ENCODE results near the gene GPR108. TPM values are rescaled to one million over a fixed set of nuclear protein-coding genes. Genes with fewer than 3 reads are reported as not detected.
"Not testable (repeated sequence)": the region's sequence is repeated elsewhere in the genome, so short reads cannot be mapped to it uniquely, and the experiment has no call there.

Gene GPR108
- total RNA-seq, 1 donor from 2014 or later = 14.6 TPM

DNA sequence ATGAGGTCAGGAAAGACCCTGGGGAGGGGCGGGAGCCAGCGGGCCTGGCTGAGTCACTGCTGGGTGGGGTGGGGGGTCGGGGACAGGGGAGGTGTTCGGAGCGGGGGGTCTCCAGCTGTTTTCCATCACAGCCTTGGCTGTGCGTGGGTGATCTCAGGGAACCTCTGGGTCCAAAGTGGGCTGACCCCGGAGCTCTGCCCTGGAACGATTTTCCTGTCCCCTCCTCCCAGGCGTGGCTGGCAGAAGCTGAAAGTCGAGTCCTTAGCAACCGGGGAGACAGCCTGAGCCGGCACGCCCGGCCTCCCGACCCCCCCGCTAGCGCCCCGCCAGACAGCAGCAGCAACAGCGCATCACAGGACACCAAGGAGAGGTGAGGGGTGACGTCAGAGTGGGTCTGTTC, 12.7 kb upstream of the GPR108 start:
- Histone ChIP-seq H3K9ac (ENCODE audit: low read depth in 1 of 3, low read length in 3 of 3) (no peak overlapping the region), H3K36me3 (ENCODE audit: control insufficient read depth in 3 of 3, insufficient read depth in 3 of 3, low read length in 3 of 3) (peaks cover 52 to 67% (median 59%) of the 10 kb centered on the region in 3 donors), H3K27ac (ENCODE audit: low read depth, low read length) (peak overlapping the region; percentile 40), H3K4me1 (ENCODE audit: control insufficient read depth in 3 of 3, insufficient read depth in 3 of 3, low read length in 3 of 3) (peaks cover 21 to 34% (median 28%) of the 10 kb centered on the region in 3 donors), H3K4me3 (ENCODE audit: low read length in 3 of 3) (no peak overlapping the region), H3K9me3 (ENCODE audit: control insufficient read depth in 3 of 3, low read length in 3 of 3) (no peaks in the 10 kb centered on the region), H3K27me3 (ENCODE audit: control insufficient read depth in 3 of 3, insufficient read depth in 3 of 3, low read length in 3 of 3) (no peaks in the 10 kb centered on the region)

- Histone ChIP-seq H3K27ac (ENCODE audit: low read depth, low read length) (peak overlapping the region; percentile 45), H3K4me1 (ENCODE audit: control insufficient read depth in 3 of 3, insufficient read depth in 3 of 3, low read length in 3 of 3) (peaks cover 33 to 48% (median 41%) of the 10 kb centered on the region in 3 donors)
Observed at GRCh38 chr19:6748543-6748942, 11.2 kb upstream of the GPR108 start.

GRCh38 chr19:6745965-6746364, 8.6 kb upstream of the GPR108 start:
- Histone ChIP-seq H3K27ac (ENCODE audit: low read depth, low read length) (no peak overlapping the region), H3K27me3 (ENCODE audit: control insufficient read depth in 3 of 3, insufficient read depth in 3 of 3, low read length in 3 of 3) (no peaks in the 10 kb centered on the region), H3K4me3 (ENCODE audit: low read length in 3 of 3) (no peak overlapping the region), H3K36me3 (ENCODE audit: control insufficient read depth in 3 of 3, insufficient read depth in 3 of 3, low read length in 3 of 3) (peaks cover 62 to 75% (median 67%) of the 10 kb centered on the region in 3 donors), H3K9me3 (ENCODE audit: control insufficient read depth in 3 of 3, low read length in 3 of 3) (no peaks in the 10 kb centered on the region), H3K4me1 (ENCODE audit: control insufficient read depth in 3 of 3, insufficient read depth in 3 of 3, low read length in 3 of 3) (peaks cover 42 to 58% (median 52%) of the 10 kb centered on the region in 3 donors), H3K9ac (ENCODE audit: low read depth in 1 of 3, low read length in 3 of 3) (peak overlapping the region in 1 of 3 donors; percentile 45)

More at GRCh38 chr19:6748543-6748942, 11.2 kb upstream of the GPR108 start:
- Histone ChIP-seq H3K4me3 (ENCODE audit: low read length in 3 of 3) (peak overlapping the region in 1 of 3 donors; percentile 35), H3K36me3 (ENCODE audit: control insufficient read depth in 3 of 3, insufficient read depth in 3 of 3, low read length in 3 of 3) (peaks cover 62 to 72% (median 71%) of the 10 kb centered on the region in 3 donors)
- H3K9me3 ChIP-seq (ENCODE audit: control insufficient read depth in 3 of 3, low read length in 3 of 3); H3K9ac ChIP-seq (ENCODE audit: low read depth in 1 of 3, low read length in 3 of 3); H3K27me3 ChIP-seq (ENCODE audit: control insufficient read depth in 3 of 3, insufficient read depth in 3 of 3, low read length in 3 of 3): not testable (repeated sequence)

DNA sequence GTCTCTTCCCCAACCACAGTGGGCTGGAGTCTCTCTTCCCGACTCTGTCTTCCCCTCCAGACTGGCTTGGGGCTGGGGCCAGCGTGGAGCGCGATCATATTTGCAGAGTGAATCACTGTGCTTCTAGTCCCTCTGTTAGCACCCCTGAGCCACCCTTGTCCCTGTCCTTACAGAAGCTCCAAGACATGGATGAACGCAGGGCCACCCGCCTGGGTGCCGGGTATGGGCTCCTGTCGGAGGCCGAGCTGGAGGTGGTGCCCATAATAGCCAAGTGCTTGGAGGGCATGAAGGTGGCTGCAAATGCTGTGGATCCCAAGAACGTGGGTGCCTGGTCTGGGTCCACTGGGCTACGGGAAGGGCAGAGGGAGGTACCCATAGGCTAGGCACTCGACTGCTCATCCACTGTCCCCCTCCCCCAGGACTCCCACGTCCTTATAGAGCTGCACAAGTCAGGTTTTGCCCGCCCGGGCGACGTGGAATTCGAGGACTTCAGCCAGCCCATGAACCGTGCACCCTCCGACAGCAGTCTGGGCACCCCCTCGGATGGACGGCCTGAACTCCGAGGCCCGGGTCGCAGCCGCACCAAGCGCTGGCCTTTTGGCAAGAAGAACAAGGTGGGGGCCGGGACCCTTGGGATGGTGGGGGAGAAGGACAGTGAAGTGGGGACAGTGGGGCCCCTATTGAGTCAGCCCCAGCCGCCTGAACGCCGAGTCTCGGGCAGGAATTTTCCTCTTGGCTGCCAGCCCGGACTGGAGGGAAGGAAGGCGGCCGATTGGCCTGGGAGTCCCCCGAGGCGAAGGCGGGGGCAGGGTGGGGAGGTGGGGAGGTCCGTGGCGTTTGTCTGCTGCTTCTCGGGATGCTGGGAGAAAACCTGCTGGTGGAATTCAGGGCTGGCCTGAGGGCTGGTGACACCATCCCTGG, 7.3 kb upstream of the GPR108 start:
- Histone ChIP-seq H3K4me3 (ENCODE audit: low read length in 3 of 3) (peak overlapping the region; percentile 51 to 63 (median 54)), H3K36me3 (ENCODE audit: control insufficient read depth in 3 of 3, insufficient read depth in 3 of 3, low read length in 3 of 3) (peaks cover 51 to 65% (median 56%) of the 10 kb centered on the region in 3 donors), H3K27ac (ENCODE audit: low read depth, low read length) (peak overlapping the region; percentile 80), H3K27me3 (ENCODE audit: control insufficient read depth in 3 of 3, insufficient read depth in 3 of 3, low read length in 3 of 3) (no peaks in the 10 kb centered on the region), H3K9me3 (ENCODE audit: control insufficient read depth in 3 of 3, low read length in 3 of 3) (no peaks in the 10 kb centered on the region), H3K9ac (ENCODE audit: low read depth in 1 of 3, low read length in 3 of 3) (peak overlapping the region; percentile 58 to 78 (median 73)), H3K4me1 (ENCODE audit: control insufficient read depth in 3 of 3, insufficient read depth in 3 of 3, low read length in 3 of 3) (peaks cover 43 to 60% (median 53%) of the 10 kb centered on the region in 3 donors)

DNA sequence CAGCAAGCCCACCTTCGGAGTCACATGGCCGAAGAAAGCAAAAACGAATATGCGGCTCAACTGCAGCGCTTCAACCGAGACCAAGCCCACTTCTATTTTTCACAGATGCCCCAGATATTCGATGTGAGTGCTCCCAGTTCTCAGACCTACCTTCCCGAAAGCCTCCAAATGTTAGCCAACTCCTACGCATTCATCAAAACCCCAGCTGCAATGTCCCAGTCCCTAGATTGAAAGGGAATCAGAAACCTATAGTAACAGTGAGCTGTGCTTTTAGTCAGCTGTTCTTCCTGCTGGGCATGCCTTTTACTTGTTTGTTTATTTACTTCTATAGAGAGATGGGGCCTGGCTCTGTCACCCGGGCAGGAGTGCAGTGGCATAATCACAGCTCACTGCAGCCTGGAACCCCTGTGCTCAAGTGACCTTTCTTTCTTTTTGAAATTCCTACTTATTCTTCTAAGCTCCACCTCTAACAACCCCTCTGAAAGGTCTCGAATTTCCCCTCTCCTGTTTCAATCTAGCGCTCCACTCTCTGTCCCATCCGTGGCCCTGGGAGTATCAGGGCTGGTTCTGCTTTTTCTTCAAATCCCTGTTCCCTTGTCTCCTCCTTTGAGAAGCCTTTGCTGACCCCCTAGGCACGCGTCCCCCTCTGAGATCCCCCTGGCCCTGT, 6.5 kb upstream of the GPR108 start:
- Histone ChIP-seq H3K9me3 (ENCODE audit: control insufficient read depth in 3 of 3, low read length in 3 of 3) (no peaks in the 10 kb centered on the region), H3K36me3 (ENCODE audit: control insufficient read depth in 3 of 3, insufficient read depth in 3 of 3, low read length in 3 of 3) (peaks cover 45 to 57% (median 49%) of the 10 kb centered on the region in 3 donors), H3K27me3 (ENCODE audit: control insufficient read depth in 3 of 3, insufficient read depth in 3 of 3, low read length in 3 of 3) (no peaks in the 10 kb centered on the region), H3K27ac (ENCODE audit: low read depth, low read length) (peak overlapping the region; percentile 80), H3K9ac (ENCODE audit: low read depth in 1 of 3, low read length in 3 of 3) (peak overlapping the region; percentile 57 to 78 (median 73)), H3K4me1 (ENCODE audit: control insufficient read depth in 3 of 3, insufficient read depth in 3 of 3, low read length in 3 of 3) (peaks cover 47 to 64% (median 57%) of the 10 kb centered on the region in 3 donors), H3K4me3 (ENCODE audit: low read length in 3 of 3) (peak overlapping the region; percentile 51 to 63 (median 54))

- Histone ChIP-seq H3K36me3 (ENCODE audit: control insufficient read depth in 3 of 3, insufficient read depth in 3 of 3, low read length in 3 of 3) (peaks cover 42 to 49% (median 42%) of the 10 kb centered on the region in 3 donors), H3K27ac (ENCODE audit: low read depth, low read length) (peak overlapping the region; percentile 80), H3K9ac (ENCODE audit: low read depth in 1 of 3, low read length in 3 of 3) (peak overlapping the region in 2 of 3 donors; percentile 40 to 57), H3K9me3 (ENCODE audit: control insufficient read depth in 3 of 3, low read length in 3 of 3) (no peaks in the 10 kb centered on the region), H3K4me1 (ENCODE audit: control insufficient read depth in 3 of 3, insufficient read depth in 3 of 3, low read length in 3 of 3) (peaks cover 52 to 65% (median 63%) of the 10 kb centered on the region in 3 donors), H3K27me3 (ENCODE audit: control insufficient read depth in 3 of 3, insufficient read depth in 3 of 3, low read length in 3 of 3) (no peaks in the 10 kb centered on the region), H3K4me3 (ENCODE audit: low read length in 3 of 3) (no peak overlapping the region)
Observed at GRCh38 chr19:6743066-6743465, 5.7 kb upstream of the GPR108 start.

DNA sequence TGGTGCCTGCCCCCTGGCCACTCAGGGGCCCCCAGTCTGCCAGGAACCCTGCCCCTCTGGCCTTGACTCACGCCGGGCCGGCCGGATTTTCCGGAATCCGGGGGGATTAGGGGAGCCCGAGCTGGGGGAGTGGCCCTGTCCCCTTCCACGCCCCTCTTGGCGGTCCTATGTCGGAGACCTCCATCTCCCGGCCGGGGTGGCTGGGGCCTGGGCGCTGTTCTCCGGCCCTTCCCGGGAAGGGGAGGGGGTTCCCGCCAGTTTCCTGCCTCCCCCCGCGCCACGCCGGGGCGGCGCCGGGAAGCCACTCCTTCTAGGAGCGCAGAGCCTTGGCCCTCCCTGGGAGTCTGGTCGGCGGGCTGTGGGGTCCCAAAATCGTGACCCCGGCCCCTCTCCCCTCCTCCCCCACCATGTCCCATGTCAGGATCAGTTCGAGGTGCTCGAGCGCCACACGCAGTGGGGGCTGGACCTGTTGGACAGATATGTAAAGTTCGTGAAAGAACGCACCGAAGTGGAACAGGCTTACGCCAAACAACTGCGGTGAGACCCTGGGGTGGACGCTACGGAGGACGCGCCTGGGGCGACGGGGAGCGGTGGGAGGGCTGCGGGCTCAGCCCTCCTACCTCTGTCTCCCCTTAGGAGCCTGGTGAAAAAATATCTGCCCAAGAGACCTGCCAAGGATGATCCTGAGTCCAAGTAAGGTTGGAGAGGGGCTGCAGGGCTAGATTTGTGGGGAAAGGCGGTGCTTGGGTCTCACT, 3.4 kb upstream of the GPR108 start:
- Histone ChIP-seq H3K4me1 (ENCODE audit: control insufficient read depth in 3 of 3, insufficient read depth in 3 of 3, low read length in 3 of 3) (peaks cover 64 to 74% (median 67%) of the 10 kb centered on the region in 3 donors), H3K9me3 (ENCODE audit: control insufficient read depth in 3 of 3, low read length in 3 of 3) (no peaks in the 10 kb centered on the region)

DNA sequence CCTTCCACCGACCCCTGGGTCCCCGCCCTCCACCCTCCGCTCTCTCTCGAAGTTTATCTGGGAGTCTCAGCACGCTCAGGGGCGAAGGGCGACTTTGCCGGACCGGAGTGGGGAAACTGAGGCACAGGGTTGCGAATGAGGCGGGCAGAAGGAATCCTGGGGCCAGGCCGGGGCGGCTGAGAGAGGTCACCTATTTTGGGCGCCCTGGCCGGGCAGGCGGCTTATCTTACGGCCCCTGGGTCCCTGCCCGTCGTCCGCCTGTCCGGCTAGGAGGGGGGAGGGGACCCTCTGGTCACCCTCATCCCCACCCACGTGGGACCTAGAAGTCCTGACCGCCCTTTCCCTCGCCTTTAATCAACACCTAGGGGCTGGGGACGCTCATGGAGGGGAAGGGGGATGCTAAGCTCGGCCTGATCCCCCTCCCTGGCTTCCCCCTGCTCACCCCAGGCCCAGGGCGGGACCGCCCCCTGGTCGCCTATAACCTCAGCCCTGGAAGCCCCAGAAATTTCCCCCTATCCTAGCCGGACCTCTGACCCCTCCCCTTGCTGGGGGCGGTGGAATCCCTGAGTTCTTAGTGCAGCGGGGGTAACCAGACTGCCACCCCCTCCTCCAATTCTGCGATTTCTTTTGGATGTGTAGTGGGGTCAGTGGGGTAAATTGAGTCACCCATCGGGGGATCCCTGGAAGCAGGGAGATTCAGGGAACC, 2.7 kb upstream of the GPR108 start:
- H3K9me3 ChIP-seq (ENCODE audit: control insufficient read depth in 3 of 3, low read length in 3 of 3) = no peaks in the 10 kb centered on the region
- H3K27me3 ChIP-seq (ENCODE audit: control insufficient read depth in 3 of 3, insufficient read depth in 3 of 3, low read length in 3 of 3) = no peaks in the 10 kb centered on the region

More for the DNA sequence above, 3.4 kb upstream of the GPR108 start:
- Histone ChIP-seq H3K9ac (ENCODE audit: low read depth in 1 of 3, low read length in 3 of 3) (peak overlapping the region; percentile 94 to 99 (median 98)), H3K36me3 (ENCODE audit: control insufficient read depth in 3 of 3, insufficient read depth in 3 of 3, low read length in 3 of 3) (peaks cover 27 to 30% (median 28%) of the 10 kb centered on the region in 3 donors), H3K4me3 (ENCODE audit: low read length in 3 of 3) (peak overlapping the region; percentile 86 to 90 (median 89)), H3K27ac (ENCODE audit: low read depth, low read length) (peak overlapping the region; percentile 99), H3K27me3 (ENCODE audit: control insufficient read depth in 3 of 3, insufficient read depth in 3 of 3, low read length in 3 of 3) (no peaks in the 10 kb centered on the region)

More for the DNA sequence above, 2.7 kb upstream of the GPR108 start:
- H3K4me3 ChIP-seq (ENCODE audit: low read length in 3 of 3) = peak overlapping the region; percentile 86 to 90 (median 89)
- peak overlapping the region; percentile 94 to 99 (median 98) for H3K9ac ChIP-seq (ENCODE audit: low read depth in 1 of 3, low read length in 3 of 3)
- peaks cover 24 to 25% (median 24%) of the 10 kb centered on the region in 3 donors for H3K36me3 ChIP-seq (ENCODE audit: control insufficient read depth in 3 of 3, insufficient read depth in 3 of 3, low read length in 3 of 3)
- peaks cover 58 to 69% (median 60%) of the 10 kb centered on the region in 3 donors for H3K4me1 ChIP-seq (ENCODE audit: control insufficient read depth in 3 of 3, insufficient read depth in 3 of 3, low read length in 3 of 3)
- H3K27ac ChIP-seq (ENCODE audit: low read depth, low read length) = peak overlapping the region; percentile 99
